GM18868 (cell line): ENCODE data around the gene FHIP2A.
"Not testable (repeated sequence)": the region's sequence is repeated elsewhere in the genome, so short reads cannot be mapped to it uniquely, and the experiment has no call there.

Experiments used
- ATAC-seq: cut with Tn5 transposase; IDR thresholded peaks from one replicate; pipeline ENCODE4 v1.9.1; 2021; ENCODE audit warnings: mild to moderate bottlenecking, moderate library complexity; ENCODE audit not compliant: unreplicated experiment

The FHIP2A gene

DNA sequence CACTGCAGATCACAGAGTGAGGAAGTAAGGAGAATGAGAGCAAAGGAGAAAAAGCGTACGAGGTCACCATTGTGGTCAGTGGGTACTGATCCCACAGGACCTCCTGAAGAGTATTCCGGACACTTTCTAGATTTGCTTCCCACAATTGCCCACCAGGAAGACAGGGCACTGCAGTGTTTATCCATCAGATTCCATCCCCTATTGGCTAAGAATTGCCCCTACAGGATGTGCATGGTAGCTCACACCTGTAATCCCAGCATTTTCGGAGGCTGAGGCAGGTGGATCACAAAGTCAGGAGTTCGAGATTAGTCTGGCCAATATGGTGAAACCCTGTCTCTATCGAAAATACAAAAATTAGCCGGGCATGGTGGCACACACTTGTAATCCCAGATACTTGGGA lies 5.3 kb upstream of the FHIP2A start:
- no peak for ATAC-seq

DNA sequence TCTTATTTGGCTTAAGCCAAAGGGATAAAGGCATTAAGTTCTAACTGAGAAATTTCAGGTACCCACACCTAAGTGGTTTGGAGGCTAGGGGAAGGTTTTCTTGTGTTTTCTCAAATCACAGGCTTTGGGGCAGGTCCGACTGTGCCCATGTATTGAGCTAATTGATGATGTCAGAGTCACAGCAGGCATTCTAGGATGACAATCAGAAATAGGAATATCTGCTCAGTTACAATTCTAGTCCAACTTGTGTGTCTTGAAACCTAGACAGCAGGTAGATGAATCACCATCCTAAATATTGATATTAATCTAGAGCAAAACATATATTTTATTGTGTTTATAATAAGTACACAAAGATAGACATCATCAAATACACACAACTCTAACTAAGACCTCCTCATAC lies 2.3 kb upstream of the FHIP2A start:
- no peak for ATAC-seq

DNA sequence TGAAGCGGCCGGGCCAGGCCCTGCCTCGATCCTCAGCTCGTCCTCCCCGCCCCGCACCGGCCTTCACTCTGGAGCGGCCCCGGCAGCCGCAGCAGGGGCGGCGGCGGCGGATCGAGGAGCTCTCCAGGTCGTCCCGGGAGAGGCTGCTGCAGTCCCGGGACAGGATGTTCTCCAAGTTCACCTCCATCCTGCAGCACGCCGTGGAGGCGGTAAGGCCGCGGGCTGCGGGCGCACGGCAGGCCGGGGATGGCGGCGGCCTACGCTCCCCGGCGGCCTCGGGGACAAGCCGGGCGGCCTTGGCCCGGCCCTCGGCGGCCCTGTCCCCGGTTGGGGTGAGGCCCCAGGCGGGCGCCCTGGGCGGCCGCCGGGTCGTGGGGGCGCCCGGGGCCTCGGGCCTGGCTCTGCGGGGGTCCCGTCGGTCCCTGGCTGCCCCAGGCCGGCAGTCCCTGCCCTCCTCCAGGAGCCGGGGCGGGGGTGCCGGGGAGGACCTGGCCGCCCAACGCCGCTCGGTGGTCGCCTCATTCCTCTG lies 399 bp downstream of the FHIP2A start:
- ATAC-seq, result peak; percentile 32

DNA sequence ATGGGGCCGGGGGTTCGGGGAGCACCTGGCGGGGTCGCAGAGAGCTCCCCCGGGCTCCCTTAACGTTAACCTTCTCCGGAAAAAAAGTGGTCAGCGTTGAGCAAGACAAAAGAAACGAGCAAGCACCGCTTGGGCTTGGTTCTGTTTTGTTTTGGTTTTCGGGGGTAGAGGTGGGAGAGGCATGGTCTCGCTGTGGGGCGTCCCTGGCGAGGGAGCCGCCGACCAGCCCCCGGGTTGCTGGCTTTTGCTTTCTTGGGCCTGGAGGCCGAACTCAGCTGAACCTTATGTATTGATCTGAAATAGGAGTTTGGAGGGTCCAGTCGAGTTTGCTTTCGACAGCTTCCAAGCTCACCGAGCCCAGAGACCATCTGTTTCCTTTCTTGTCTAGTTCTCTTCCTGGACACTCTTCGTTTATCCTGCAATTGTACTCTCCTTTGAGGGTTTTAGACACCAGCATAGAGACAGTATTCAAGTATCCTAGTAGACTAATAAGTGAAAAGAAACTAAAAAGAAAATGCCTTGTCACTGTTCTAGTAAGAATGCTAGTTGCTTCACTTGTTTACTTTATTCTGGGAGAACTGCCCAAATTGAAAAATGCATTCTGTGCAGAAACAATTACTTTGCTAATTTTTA lies 980 bp downstream of the FHIP2A start:
- ATAC-seq, result peak; percentile 13

DNA sequence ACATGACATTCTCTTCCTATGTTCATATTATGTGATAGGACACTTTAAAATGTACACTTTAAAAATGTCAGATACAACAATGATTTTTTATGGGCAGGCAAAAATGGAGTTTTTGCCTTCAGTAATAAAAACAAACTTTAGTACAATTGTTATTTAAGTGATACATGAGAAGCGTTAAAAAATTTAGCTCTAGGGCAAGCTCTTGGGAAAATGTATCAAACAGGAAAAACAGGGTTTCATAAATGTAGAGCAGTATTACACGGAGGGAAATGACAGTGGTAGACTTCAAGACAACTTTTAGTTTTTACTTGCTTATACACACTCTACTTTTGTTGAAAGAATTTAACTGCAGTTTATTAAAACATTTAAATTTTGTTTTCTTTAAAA lies 1.5 kb downstream of the FHIP2A start:
- no peak for ATAC-seq

DNA sequence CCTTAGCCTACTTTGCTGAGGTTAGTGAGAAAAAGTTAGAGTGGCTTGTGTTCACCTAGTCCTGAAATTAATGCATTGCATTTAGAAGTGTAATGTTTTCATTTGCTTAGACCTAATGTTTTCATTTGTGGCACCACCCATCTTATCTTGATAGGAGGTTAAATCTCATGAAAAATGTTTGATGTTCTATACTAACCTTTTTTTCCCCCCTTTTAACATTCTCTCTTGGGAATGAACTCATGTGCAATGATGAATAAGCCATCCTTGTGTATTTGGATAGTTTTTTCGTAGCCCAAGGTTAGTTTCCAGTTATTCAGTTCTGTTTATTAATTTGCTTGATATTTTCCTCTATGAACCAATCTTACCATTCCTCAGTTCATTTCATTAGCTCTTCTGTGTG lies 2.8 kb downstream of the FHIP2A start:
- ATAC-seq, result no peak

DNA sequence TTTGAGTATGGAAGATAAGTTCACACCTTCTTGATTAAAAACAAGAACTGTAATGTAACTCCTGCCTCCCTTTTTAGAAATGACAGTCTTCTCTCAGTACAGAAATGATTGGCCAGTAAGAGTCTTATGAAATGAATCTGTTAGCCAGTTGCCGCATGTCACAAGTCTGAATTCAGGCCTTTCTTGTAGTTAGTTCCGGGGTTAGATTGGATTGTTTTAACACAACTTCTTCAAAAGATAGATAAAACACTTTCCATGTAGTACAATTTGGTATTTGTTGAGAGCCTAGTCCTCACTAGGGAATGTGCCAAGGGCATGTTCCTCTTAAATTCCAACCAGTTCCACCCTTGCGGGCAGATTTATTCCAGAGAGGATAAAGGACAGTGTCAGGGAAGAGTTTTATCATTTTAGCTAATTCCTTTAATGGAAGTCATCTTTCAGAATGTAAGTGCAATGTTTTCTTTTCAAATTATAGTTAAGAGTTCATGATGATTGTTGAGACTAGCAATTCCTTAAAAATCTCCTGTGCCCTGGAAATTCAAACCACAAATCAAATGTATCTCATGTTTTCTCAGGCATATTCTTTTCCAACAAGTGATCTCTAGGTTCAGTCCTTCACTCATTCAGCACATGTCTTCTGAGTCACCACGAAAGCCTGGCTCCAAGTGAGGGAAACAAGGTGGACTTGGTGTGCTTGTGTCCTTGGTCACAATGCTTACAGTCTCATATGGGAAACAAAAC lies 4.1 kb downstream of the FHIP2A start:
- ATAC-seq, result peak; percentile 59

DNA sequence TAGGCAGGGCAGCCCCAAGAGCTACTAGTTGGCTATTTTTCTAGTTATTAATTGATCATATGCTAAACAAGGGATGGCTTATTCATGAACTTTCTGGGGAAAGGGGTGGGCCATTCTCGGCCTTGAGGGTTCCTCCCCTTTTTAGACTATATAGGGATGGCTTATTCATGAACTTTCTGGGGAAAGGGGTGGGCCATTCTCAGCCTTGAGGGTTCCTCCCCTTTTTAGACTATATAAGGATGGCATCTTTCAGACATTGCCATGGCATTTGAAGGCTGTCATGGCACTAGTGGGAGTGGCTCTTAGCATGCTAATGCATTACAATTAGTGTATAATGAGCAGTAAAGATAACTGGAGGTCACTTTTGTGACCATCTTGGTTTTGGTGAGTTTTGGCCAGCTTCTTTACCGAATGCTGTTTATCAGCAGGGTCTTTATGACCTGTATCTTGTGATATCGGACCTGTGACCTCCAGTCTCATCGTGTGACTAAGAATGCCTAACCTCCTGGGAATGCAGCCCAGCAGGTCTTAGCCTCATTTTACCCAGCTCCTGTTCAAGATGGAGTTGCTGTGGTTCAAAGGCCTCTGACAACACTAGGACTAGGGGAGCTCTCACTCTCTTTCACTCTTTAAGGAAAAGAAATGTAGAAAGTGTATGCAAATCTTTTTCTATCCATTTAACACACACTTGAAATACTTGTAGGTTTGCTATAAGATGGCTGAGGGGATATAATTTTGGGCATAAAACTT lies 7.8 kb downstream of the FHIP2A start:
- no peak for ATAC-seq

DNA sequence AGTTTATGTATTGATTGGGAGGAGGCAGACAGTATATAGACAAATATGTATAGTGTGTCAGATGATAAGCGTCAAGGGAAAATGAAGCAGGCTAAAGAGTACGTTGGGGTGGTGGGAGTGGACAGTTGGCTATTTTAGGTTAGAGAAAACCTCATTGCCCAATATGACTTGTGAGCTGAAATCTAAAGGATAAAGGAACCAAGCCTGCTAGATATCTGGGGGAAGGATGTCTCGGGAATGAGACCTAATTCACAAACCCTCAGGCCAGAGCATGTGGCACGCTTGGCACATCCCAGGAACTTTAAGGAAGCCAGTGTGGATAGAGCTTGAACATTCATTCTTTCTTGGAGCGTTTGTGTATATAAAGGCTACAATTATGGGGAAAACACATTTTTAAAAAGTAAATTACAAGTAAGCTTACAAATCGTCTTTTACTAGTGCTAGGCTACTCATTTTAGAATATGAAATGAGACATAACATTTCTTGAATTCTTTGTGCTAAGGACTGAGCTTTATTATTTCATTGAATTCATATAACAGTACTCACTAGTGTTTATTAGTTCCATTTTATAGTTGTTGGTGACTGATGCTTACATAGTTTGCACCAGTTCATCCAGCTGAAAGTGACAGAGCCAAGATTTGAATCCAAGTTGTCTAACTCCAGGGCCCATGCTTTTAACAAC lies 9.7 kb downstream of the FHIP2A start:
- ATAC-seq, result no peak

DNA sequence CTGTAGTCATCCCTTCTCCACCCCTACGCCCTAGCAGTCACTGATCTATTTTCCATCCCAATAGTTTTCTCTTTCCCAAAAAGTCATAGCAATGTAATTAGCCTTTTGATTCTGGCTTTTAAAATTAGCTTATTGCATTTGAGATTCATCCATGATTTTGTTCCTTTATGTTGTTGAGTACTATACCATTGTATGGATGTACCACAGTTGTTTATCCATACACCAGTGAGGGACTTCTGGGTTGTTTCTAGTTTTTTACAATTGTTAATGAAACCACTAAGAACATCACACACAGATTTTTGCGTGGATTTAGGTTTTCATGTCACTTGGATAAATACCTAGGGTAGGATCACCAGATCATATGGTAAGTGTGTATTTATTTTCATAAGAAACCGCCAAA lies 16.1 kb downstream of the FHIP2A start:
- ATAC-seq, result no peak

DNA sequence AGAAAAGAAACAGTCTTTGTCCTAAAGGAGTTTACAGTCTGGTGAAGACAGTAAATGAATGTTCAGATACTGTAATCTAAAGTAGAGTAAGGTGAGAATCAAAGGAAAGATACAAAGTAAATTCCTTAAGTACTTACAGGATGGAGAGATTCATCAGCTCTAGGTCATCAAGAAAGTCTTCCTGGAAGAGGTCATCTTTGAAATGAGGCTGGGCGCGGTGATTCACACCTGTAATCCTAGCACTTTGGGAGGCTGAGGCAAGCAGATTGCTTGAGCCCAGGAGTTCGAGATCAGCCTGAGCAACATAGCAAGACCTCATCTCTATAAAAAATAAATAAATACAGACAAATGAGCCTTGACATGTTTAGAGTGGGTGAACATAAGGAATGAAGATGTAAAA lies 18.3 kb downstream of the FHIP2A start:
- no peak for ATAC-seq

DNA sequence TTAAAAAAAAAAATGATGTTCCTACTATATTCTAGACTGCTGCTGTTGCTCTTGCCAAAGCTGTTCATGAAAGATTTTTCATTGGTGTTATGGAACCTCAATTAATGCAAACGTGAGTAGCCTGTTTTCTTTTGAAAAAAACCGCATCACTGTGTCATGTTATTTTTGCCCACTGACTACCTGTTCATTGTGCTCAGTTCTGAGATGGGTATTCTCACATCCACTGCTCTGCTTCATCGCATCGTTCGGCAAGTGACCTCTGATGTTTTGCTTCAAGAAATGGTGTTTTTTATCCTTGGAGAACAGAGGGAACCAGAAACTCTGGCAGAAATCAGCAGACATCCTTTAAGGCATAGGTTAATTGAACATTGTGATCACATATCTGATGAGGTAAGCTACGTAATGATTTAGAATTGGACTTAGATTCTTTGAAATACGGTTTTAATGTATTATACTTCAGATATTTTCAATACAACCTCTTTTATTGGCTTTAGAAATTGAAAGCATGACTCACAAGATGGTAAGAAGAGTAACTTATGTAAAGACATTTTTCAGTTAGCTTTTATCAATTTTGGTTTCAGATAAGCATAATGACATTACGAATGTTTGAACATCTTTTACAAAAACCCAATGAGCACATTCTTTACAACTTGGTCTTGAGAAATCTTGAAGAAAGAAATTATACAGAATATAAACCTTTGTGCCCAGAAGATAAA lies 24.6 kb downstream of the FHIP2A start:
- no peak for ATAC-seq

DNA sequence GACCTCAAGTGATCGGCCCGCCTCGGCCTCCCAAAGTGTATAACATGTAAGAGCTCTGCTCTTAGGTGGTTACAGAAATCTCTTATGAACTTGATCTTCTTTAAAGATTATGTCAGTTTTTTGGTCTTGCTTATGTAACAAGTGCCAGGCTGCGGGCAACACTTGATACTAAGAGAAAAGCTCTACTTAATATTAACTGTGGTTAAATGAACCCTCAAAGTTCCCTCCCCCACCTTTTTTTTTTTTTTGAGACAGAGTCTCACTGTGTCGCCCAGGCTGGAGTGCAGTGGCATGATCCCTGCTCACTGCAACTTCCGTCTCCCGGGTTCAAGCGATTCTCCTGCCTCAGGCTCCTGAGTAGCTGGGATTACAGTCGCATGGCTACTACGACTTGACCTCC lies 25.9 kb downstream of the FHIP2A start:
- not testable (repeated sequence) for ATAC-seq

DNA sequence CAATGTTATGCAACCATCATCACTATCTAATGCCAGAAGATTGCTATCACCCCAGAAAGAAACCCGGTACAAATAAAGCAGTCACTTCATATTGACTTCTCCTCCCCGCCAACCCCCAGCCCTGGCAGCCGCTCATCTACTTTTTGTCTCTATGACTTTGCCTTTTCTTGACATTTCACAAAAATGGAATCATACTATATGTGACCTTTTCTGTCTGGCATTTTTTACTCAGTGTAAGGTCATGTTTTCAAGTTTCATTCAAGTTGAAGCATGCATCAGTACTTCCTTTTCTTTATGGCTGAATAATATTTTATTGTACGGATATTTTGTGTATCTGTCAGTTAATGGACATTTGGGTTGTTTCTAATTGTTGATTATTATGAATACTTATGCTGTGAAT lies 28.1 kb downstream of the FHIP2A start:
- no peak for ATAC-seq

DNA sequence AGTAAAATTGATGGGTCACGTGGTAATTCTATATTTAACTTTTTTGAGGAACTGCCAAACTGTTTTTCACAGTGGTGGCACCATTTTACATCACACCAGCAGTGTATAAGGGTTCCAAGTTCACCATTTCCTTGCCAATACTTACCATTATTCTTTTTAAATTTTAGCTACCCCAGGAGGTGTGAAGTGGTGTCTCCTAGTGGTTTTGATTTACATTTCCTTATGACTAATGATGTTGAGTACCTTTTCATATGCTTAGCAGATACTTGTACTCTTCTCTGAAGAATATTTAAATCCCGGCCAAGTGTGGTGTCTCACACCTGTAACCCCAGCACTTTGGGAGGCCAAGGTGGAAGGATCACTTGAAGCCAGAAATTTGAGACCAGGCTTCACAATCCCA lies 28.5 kb downstream of the FHIP2A start:
- no peak for ATAC-seq

DNA sequence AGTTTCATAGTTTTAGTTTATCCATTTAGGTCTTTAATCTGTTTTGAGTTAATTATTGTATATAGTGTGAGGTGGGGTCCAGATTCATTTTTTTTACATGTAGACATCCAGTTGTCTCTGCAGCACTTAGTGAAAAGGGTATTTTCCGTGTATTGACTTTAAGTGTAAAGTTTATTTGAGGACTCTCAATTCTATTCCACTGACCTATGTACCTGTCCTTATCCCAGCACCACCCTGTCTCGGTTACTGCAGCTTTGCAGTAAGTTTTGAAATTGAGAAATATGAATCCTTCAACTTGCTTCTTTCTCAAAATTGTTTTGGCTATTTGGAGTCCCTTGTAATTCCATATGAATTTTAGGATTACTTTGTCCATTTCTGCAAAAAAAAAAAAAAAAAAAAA lies 29.8 kb downstream of the FHIP2A start:
- ATAC-seq, result no peak

DNA sequence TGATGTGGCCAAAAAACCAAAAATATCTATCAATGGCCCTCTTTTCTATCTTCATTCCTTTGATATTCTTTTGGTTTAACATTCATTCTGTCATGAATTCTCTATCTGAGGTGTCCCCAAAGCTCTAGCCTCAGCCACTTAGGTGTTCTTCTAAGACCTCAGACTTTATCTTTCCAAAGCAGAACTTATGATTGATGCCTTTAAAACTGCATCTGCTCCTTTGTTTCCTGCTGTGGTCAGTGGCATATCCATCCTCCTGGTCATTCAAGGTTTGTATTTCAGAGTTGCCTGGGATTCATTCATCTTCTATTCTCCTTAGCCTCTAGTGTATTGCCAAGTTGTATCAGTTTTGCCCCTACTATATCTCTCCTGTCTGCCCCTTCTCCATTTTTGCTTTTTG lies 30.6 kb downstream of the FHIP2A start:
- no peak for ATAC-seq

DNA sequence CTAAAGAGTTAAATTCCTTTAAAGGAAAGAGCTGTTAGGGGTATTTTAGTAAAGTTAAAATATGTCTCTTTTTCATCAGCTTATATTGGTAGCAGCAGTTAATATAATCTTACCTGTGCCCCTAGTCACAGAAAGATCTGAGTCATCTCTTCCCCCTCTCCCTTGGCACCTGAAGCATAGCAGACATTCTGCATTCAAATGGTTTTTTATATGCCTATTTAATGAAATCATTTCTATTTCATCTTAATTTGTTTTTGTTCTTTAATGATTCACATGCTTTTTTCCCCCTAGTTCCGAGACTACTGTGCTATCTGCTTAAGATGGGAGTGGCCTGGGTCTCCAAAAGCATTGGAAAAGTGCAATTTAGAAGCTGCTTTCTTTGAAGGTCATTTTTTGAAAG lies 33.3 kb downstream of the FHIP2A start:
- ATAC-seq, result no peak

DNA sequence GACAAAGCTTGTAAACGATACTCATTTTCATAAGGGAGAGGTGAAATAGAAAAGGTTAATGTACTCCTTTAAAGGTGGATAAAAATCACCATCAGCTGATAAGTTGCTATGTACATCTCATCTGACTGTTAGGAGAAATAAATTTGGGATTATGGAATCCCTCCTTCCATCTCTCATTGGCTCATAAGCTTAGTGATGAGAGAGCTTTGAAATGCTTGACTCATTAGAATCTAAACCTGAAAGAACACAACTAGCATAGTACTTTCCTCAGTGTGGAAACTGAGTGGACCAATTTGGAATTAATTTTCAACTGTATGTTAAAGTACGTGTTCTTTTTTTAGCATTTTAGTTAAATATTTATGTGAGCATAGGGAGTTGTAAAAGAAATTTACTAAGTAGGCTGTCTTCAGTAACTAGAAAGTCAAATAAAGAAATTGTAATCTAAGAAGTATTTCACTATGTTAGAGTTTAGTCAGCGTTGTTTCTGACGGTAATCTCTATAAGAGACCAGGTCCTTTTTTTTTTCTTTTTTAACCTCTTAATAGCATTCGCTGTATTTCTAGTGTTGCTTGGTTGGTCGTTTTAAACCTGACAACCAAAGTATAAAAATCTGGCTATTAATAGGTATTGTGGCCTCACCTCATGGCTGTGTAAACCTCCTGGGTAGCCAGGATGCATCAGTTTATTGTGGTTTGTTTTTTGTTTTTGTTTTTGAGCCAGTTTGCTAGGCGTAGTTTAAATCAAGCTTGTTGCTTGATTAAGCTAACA lies 34.4 kb downstream of the FHIP2A start:
- ATAC-seq, result no peak
